Nephron (organoid): ENCODE measurements around the gene SLC35A4.
"Not testable (repeated sequence)": the region's sequence is repeated elsewhere in the genome, so short reads cannot be mapped to it uniquely, and the experiment has no call there.

ENCODE experiments used
- H3K27ac Mint-ChIP-seq, 3 experiments: 2 replicates each; pipeline ENCODE4 v1.8.0; 2020; ENCODE audit warnings: mixed read lengths in 3 of 3, mild to moderate bottlenecking in 2 of 3, moderate library complexity in 1 of 3
- H3K27me3 Mint-ChIP-seq: 2 replicates; pipeline ENCODE4 v1.8.0; 2021; ENCODE audit warnings: low read depth, mild to moderate bottlenecking, moderate library complexity, mixed read lengths
- H3K36me3 Mint-ChIP-seq: 2 replicates; pipeline ENCODE4 v1.8.0; 2020; ENCODE audit warnings: low read depth, mixed read lengths
- H3K4me1 Mint-ChIP-seq: 2 replicates; pipeline ENCODE4 v1.8.0; 2020; ENCODE audit warnings: mixed read lengths
- H3K4me3 Mint-ChIP-seq, 3 experiments: 2 replicates each; pipeline ENCODE4 v1.8.0; 2020; ENCODE audit warnings: mild to moderate bottlenecking in 3 of 3, mixed read lengths in 3 of 3, moderate library complexity in 2 of 3
- H3K9me3 Mint-ChIP-seq: 2 replicates; pipeline ENCODE4 v1.8.0; 2020; ENCODE audit warnings: mixed read lengths
- CTCF ChIP-seq, 3 experiments: fragments of 200-600 bp; sonication (generic); IDR thresholded peaks; one replicate each; pipeline ENCODE4 v1.5.0; 2021; ENCODE audit warnings: antibody characterized with exemption in 3 of 3; ENCODE audit not compliant: unreplicated experiment in 3 of 3

SLC35A4 gene

GRCh38 chr5:140595538-140596300, 31.1 kb downstream of the SLC35A4 start:
- H3K36me3 Mint-ChIP-seq, result no peaks in the 10 kb centered on the region
- no peak overlapping the region for H3K27ac Mint-ChIP-seq
- H3K4me1 Mint-ChIP-seq, result no peaks in the 10 kb centered on the region
- peaks cover 23% of the 10 kb centered on the region for H3K27me3 Mint-ChIP-seq
- no peak overlapping the region for H3K4me3 Mint-ChIP-seq
- H3K9me3 Mint-ChIP-seq, result no peaks in the 10 kb centered on the region
- no peak for TF ChIP-seq CTCF (IDR thresholded peaks at IDR 0.05; ENCODE audit: unreplicated experiment in 3 of 3)

GRCh38 chr5:140596321-140596741, 31.7 kb downstream of the SLC35A4 start:
- Mint-ChIP-seq H3K4me3 (no peak overlapping the region), H3K4me1 (no peaks in the 10 kb centered on the region), H3K9me3 (no peaks in the 10 kb centered on the region), H3K27ac (no peak overlapping the region), H3K27me3 (peaks cover 23% of the 10 kb centered on the region), H3K36me3 (no peaks in the 10 kb centered on the region)
- TF ChIP-seq CTCF (IDR thresholded peaks at IDR 0.05; ENCODE audit: unreplicated experiment in 3 of 3), result no peak

GRCh38 chr5:140598836-140599235, 34.2 kb downstream of the SLC35A4 start:
- Mint-ChIP-seq H3K36me3 (no peaks in the 10 kb centered on the region), H3K4me3 (no peak overlapping the region), H3K4me1 (no peaks in the 10 kb centered on the region), H3K27me3 (peaks cover 23% of the 10 kb centered on the region), H3K27ac (no peak overlapping the region), H3K9me3 (no peaks in the 10 kb centered on the region)
- TF ChIP-seq CTCF (IDR thresholded peaks at IDR 0.05; ENCODE audit: unreplicated experiment in 3 of 3), result no peak

GRCh38 chr5:140600096-140600495, 35.5 kb downstream of the SLC35A4 start:
- Mint-ChIP-seq H3K4me1 (no peaks in the 10 kb centered on the region), H3K27ac (no peak overlapping the region), H3K36me3 (no peaks in the 10 kb centered on the region), H3K27me3 (peaks cover 18% of the 10 kb centered on the region), H3K4me3 (no peak overlapping the region), H3K9me3 (no peaks in the 10 kb centered on the region)
- TF ChIP-seq CTCF (IDR thresholded peaks at IDR 0.05; ENCODE audit: unreplicated experiment in 3 of 3), result no peak

- no peaks in the 10 kb centered on the region for H3K4me1 Mint-ChIP-seq
- H3K4me3 Mint-ChIP-seq, result no peak overlapping the region
- peaks cover 15% of the 10 kb centered on the region for H3K27me3 Mint-ChIP-seq
- no peak for TF ChIP-seq CTCF (IDR thresholded peaks at IDR 0.05; ENCODE audit: unreplicated experiment in 3 of 3)
- H3K9me3 Mint-ChIP-seq, result no peaks in the 10 kb centered on the region
- no peak overlapping the region for H3K27ac Mint-ChIP-seq
- no peaks in the 10 kb centered on the region for H3K36me3 Mint-ChIP-seq
Measured at GRCh38 chr5:140602147-140602546, 37.5 kb downstream of the SLC35A4 start.

- peaks cover 12% of the 10 kb centered on the region for H3K27me3 Mint-ChIP-seq
- H3K4me3 Mint-ChIP-seq, H3K9me3 Mint-ChIP-seq, H3K4me1 Mint-ChIP-seq, H3K36me3 Mint-ChIP-seq, H3K27ac Mint-ChIP-seq: not testable (repeated sequence)
Measured at GRCh38 chr5:140603446-140603698, 38.7 kb downstream of the SLC35A4 start.
